IPS-18c (cell line): ENCODE results near the gene SLC34A3.

ENCODE experiments used
- H3K4me3 ChIP-seq: 2 replicates; pipeline ENCODE4 v1.7.0; 2013; ENCODE audit warnings: low read depth, mild to moderate bottlenecking, low read length, moderate library complexity; ENCODE audit not compliant: insufficient read depth
- H3K9me3 ChIP-seq: one replicate; pipeline ENCODE4 v1.6.1; 2013; ENCODE audit warnings: mild to moderate bottlenecking, low read length, moderate library complexity; ENCODE audit not compliant: control insufficient read depth, insufficient read depth

The SLC34A3 gene

GRCh38 chr9:137223078-137223970 is 7.4 kb upstream of the SLC34A3 start:
- Histone ChIP-seq H3K9me3 (peaks cover 2% of the 10 kb centered on the region), H3K4me3 (peak overlapping the region; percentile 80)

GRCh38 chr9:137224830-137225694 is 5.6 kb upstream of the SLC34A3 start, which contains the start of gene CYSRT1:
Gene CYSRT1 (plus strand): TSS chr9:137225174. CDS start chr9:137225622, 448 bp downstream.
- Histone ChIP-seq H3K9me3 (peaks cover 2% of the 10 kb centered on the region), H3K4me3 (peak within 1 kb of the TSS; percentile 80)

GRCh38 chr9:137225699-137226331 is 4.9 kb upstream of the SLC34A3 start:
- H3K4me3 ChIP-seq: no peak overlapping the region
- H3K9me3 ChIP-seq: peaks cover 2% of the 10 kb centered on the region

GRCh38 chr9:137226338-137227053 is 4.2 kb upstream of the SLC34A3 start:
- Histone ChIP-seq H3K4me3 (no peak overlapping the region), H3K9me3 (peaks cover 1% of the 10 kb centered on the region)

- no peaks in the 10 kb centered on the region for H3K9me3 ChIP-seq
Measured at GRCh38 chr9:137227054-137227852, 3.4 kb upstream of the SLC34A3 start, which contains the start of gene RNF224. Gene RNF224 (plus strand): TSS chr9:137227502. CDS start chr9:137228336, 834 bp downstream.

GRCh38 chr9:137227853-137228505 is 2.7 kb upstream of the SLC34A3 start:
- Histone ChIP-seq H3K4me3 (no peak overlapping the region), H3K9me3 (no peaks in the 10 kb centered on the region)

More at GRCh38 chr9:137227054-137227852, 3.4 kb upstream of the SLC34A3 start, which contains the start of gene RNF224:
- no peak within 1 kb of the TSS for H3K4me3 ChIP-seq

- Histone ChIP-seq H3K4me3 (no peak overlapping the region), H3K9me3 (no peaks in the 10 kb centered on the region)
Measured at GRCh38 chr9:137228506-137228967, 2.2 kb upstream of the SLC34A3 start.

GRCh38 chr9:137228968-137229896 is 1.5 kb upstream of the SLC34A3 start:
- no peaks in the 10 kb centered on the region for H3K9me3 ChIP-seq

GRCh38 chr9:137229903-137230704 is 597 bp upstream of the SLC34A3 start:
- Histone ChIP-seq H3K9me3 (no peaks in the 10 kb centered on the region), H3K4me3 (no peak overlapping the region)

More at GRCh38 chr9:137228968-137229896, 1.5 kb upstream of the SLC34A3 start:
- no peak overlapping the region for H3K4me3 ChIP-seq

- Histone ChIP-seq H3K4me3 (no peak overlapping the region), H3K9me3 (no peaks in the 10 kb centered on the region)
Measured at GRCh38 chr9:137231372-137232039, 805 bp downstream of the SLC34A3 start.

- no peaks in the 10 kb centered on the region for H3K9me3 ChIP-seq
- no peak overlapping the region for H3K4me3 ChIP-seq
Measured at GRCh38 chr9:137232101-137232500, 1.4 kb downstream of the SLC34A3 start.

- H3K9me3 ChIP-seq: no peaks in the 10 kb centered on the region
- H3K4me3 ChIP-seq: no peak overlapping the region
Measured at GRCh38 chr9:137232510-137232909, 1.8 kb downstream of the SLC34A3 start.
